Stimulated activated naive CD4-positive, alpha-beta T cell (primary cell): ENCODE results near the gene SLC36A2.
"Not testable (repeated sequence)": the region's sequence is repeated elsewhere in the genome, so short reads cannot be mapped to it uniquely, and the experiment has no call there.

Source experiments
- DNase-seq, 6 experiments: peaks; one replicate each; lab custom pipeline; 2025; lab: John Stamatoyannopoulos, UW

Gene SLC36A2

GRCh38 chr5:151347369-151347768 lies at the start of gene SLC36A2:
Gene SLC36A2, minus strand, starts transcription at chr5:151347559. Its CDS starts 99 bp downstream, at chr5:151347460.
- DNase-seq = no peak

GRCh38 chr5:151388960-151389359 lies 41.6 kb upstream of the SLC36A2 start:
- no peak for DNase-seq

- DNase-seq = no peak
Observed at GRCh38 chr5:151384106-151384505, 36.7 kb upstream of the SLC36A2 start.

GRCh38 chr5:151383011-151383410 lies 35.7 kb upstream of the SLC36A2 start:
- DNase-seq = no peak

- no peak for DNase-seq
Observed at GRCh38 chr5:151382576-151382975, 35.2 kb upstream of the SLC36A2 start.

- no peak for DNase-seq
Observed at GRCh38 chr5:151381899-151382298, 34.5 kb upstream of the SLC36A2 start.

- DNase-seq = no peak
Observed at GRCh38 chr5:151378616-151379015, 31.3 kb upstream of the SLC36A2 start.

GRCh38 chr5:151374539-151374938 lies 27.2 kb upstream of the SLC36A2 start:
- no peak for DNase-seq

- not testable (repeated sequence) for DNase-seq
Observed at GRCh38 chr5:151367038-151367437, 19.7 kb upstream of the SLC36A2 start.

GRCh38 chr5:151363673-151364072 lies 16.3 kb upstream of the SLC36A2 start:
- no peak for DNase-seq

GRCh38 chr5:151362970-151363369 lies 15.6 kb upstream of the SLC36A2 start:
- no peak for DNase-seq

GRCh38 chr5:151359391-151359790 lies 12.0 kb upstream of the SLC36A2 start:
- DNase-seq = no peak

GRCh38 chr5:151357792-151358191 lies 10.4 kb upstream of the SLC36A2 start:
- no peak for DNase-seq

- DNase-seq = no peak
Observed at GRCh38 chr5:151357097-151357496, 9.7 kb upstream of the SLC36A2 start.

- DNase-seq = no peak
Observed at GRCh38 chr5:151351671-151352070, 4.3 kb upstream of the SLC36A2 start.

- no peak for DNase-seq
Observed at GRCh38 chr5:151348789-151349188, 1.4 kb upstream of the SLC36A2 start.

- no peak for DNase-seq
Observed at GRCh38 chr5:151345808-151346478, 1.4 kb downstream of the SLC36A2 start.

GRCh38 chr5:151345187-151345807 lies 2.1 kb downstream of the SLC36A2 start:
- DNase-seq = no peak

GRCh38 chr5:151344088-151344487 lies 3.3 kb downstream of the SLC36A2 start:
- DNase-seq = no peak

GRCh38 chr5:151340004-151340403 lies 7.4 kb downstream of the SLC36A2 start:
- no peak for DNase-seq

- DNase-seq = no peak
Observed at GRCh38 chr5:151338734-151339133, 8.6 kb downstream of the SLC36A2 start.

- DNase-seq = no peak
Observed at GRCh38 chr5:151332857-151333256, 14.5 kb downstream of the SLC36A2 start.

GRCh38 chr5:151328734-151329133 lies 18.6 kb downstream of the SLC36A2 start:
- DNase-seq = no peak

GRCh38 chr5:151327585-151327984 lies 19.8 kb downstream of the SLC36A2 start:
- no peak for DNase-seq
